H1 (cell line): Measurements from ENCODE around the gene ZSWIM6. TPM values are rescaled to one million over a fixed set of nuclear protein-coding genes. Genes with fewer than 3 reads are reported as not detected.

ENCODE experiments used
- CHD7 ChIP-seq: fragments of 300-600 bp; sonication (generic); IDR thresholded peaks from 2 replicates; pipeline ENCODE4 v1.7.1; 2012; ENCODE audit warnings: low read length, moderate library complexity, mild to moderate bottlenecking, inconsistent platforms; ENCODE audit not compliant: insufficient replicate concordance
- JUN ChIP-seq: IDR thresholded peaks from 2 replicates; pipeline ENCODE4 v1.6.1; 2011; ENCODE audit warnings: low read depth, mild to moderate bottlenecking, improper control_type of control experiment, low read length
- polyA plus RNA-seq, 7 experiments: library from polyadenylated mRNA; depleted of rRNA in 3 of 7; stranded (reverse) in 5 of 7; unstranded in 2 of 7; fragments of >200 nt in 5 of 7; fragments of 200-250 nt in 2 of 7; gene quantifications; 1 replicate in 5 of 7; 2 replicates in 1 of 7; 4 replicates in 1 of 7; pipeline versions ENCODE4 v1.2.1 to v1.2.3, GENCODE V29; 2011 to 2013; ENCODE audit warnings: missing spikeins in 2 of 7, mixed read lengths in 2 of 7
- total RNA-seq: library from RNA; stranded (reverse); fragmentation: NEBNext Ultra II Directional; extraction: Animal tissue kit (Norgen Biotek cat#: 25700); gene quantifications from 2 replicates; pipeline ENCODE4 v1.2.1, GENCODE V29; 2021

The ZSWIM6 gene
- total and polyA plus RNA-seq, 2 of the 8 experiments (the other 6 are each of a cell fraction or from before 2014, with no cell fraction given) = 7.9 to 12.4 TPM

GRCh38 chr5:61441742-61442141 lies 109.7 kb downstream of the ZSWIM6 start (continued):
- TF ChIP-seq CHD7 = no peak
- TF ChIP-seq JUN = no peak
